ENCODE results near the gene CSMD2.

CSMD2 gene

DNA sequence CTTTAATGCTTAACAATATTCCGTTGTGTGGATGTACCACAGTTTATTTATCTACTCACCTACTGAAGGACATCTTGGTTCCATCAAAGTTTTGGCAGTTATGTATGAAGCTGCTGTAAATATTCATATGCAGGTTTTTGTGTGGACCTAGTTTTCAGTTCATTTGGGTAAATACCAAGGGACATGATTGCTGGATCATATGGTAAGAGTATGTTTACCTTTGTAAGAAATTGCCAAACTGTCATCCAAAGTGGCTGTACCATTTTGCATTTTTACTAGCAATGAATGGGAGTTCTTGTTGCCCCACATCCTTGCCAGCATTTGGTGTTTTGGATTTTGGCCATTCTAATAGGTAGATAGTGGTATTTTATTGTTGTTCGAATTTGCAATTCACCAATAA, 682.6 kb downstream of the CSMD2 start:
- DNase-seq (ENCODE audit: low read depth) = no peak

DNA sequence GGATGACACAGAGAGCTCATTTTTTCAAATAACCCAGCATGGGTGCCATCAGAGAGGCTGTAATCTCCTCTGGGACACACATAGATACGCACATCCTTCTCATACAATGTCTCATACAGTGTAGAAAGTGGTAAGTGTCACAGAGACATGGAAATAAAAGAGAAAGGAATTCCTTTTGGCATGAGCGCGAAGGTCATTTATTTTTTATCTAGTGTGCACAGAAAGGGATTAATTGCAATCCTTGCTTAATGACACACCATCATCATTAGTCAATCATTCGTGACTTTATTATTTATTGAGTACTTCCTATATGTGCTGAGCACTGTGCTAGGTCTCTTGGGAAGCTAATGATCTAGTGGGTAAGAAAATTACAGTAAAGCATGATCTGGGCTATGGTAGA, 687.6 kb downstream of the CSMD2 start:
- DNase-seq (ENCODE audit: low read depth) = no peak

DNA sequence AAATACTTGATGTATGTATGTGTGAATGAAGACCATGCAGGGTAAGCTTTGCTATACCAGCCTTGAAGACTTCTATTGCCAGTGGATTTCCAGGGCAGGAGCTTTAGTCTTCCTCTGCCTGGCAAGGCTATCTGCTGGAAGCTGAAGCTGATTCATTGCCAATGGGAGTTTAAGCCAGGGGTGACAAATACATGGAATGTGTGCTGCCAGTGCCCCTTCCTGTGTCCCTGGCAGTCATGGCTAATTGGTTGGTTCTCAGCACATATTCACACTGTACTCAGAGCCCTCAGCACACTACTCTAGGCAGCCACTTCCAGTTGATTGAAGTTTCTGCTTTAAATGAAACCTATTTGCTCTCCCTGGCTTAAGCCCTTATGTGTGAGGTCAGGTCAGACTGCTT, 691.1 kb downstream of the CSMD2 start:
- no peak for DNase-seq (ENCODE audit: low read depth)

DNA sequence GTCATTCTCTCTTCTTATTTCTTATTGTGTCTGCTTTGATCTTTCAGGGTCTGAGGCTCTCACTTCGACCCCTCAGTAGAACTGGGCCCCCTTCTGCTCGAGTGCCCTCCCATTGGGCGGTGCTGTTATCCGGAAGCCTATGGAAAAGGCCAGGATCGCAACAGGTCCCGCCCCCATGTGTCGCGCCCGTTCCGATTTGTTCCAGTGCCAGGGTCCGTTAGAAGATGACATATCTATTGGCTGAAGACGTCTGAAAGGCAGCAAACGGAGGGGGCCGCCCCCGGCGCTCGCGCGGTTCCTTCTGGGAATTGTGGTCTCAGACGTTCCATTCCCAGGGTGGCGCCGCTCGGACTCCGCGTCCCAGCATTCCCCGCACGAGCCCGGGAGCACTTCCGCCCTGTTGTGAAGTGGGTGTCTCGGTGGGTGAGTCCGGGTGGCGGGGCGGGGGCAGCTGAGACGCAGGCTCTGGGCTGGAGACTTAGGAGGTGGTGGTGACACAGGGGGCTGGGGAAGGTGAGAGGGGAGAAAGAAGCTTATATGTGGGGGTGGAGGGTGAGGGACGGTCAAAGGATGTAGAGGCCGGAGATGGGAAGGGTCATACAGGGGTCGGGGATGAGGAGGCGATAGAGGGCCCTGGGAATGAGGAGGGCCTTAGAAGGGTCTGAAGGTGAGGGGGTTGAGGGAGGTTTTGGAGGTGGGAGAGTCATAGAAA, 692.6 kb downstream of the CSMD2 start, which contains the start of gene ZSCAN20:
TSS of gene ZSCAN20 (plus strand) at position 377 of the 712 bp plus-strand sequence. CDS start 6,644 bp downstream, outside the sequence.
- peak; percentile 95 for DNase-seq (ENCODE audit: low read depth)

DNA sequence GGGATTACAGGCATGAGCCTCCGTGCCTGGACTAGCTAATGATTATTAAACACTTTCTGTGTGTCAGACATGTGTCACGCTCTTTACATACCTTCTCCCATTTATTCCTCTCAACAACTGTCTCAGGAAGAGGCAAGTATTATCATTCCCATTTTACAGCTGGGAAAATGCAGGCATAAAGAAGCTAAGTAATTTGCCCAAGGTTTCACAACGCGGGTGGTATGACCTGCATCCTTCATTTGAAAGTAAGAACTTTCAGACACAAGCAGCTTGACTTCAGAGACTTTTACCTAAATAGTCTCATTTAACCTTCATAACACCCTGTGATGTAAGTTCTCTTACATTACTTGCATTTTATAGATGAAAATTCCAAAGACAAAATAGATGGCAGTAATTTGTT, 693.6 kb downstream of the CSMD2 start:
- DNase-seq (ENCODE audit: low read depth) = no peak

DNA sequence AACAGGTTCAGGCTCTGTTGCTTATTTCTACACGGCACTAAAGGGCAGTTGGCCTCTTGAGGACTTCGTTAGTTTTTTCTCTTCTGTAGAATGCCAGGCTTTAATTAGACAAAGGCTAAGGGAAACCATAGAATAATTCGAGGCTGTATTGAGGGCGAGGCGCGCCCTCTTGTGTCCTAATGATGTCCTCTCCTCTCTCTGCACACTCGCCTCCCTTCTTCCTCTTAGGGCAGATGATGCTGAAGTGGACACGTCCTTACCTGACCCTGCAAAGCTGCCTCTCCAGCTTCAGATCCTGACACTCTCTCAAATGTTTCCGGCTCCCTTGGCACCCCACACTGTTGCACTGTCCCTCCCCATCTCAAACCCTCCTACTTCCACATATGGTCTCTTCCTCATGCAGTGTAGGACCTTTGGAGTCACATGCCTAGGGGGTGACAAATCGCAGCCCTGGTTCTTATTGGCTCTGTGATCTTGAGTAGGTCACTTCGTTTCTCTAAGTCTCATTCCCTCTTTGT, 694.5 kb downstream of the CSMD2 start:
- peak; percentile 71 for DNase-seq (ENCODE audit: low read depth)

DNA sequence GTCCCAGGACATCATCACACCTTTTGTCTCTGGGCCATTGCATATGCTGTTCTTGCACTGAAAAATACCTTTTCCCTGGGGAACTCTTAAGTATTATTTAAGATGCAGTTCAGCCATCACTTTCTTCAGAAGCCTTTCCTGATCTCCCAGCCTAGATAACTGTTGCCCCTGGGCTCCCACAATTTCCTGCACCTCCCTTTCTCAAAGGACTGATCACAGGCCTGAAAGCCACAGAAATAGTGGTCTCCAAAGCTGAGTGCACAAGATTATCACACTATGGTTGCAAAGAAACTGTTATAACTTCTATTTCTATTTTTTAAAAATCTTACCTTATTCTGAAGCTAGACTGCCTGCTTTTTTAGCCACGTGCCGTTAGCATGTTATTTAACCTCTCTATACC, 695.3 kb downstream of the CSMD2 start:
- no peak for DNase-seq (ENCODE audit: low read depth)

DNA sequence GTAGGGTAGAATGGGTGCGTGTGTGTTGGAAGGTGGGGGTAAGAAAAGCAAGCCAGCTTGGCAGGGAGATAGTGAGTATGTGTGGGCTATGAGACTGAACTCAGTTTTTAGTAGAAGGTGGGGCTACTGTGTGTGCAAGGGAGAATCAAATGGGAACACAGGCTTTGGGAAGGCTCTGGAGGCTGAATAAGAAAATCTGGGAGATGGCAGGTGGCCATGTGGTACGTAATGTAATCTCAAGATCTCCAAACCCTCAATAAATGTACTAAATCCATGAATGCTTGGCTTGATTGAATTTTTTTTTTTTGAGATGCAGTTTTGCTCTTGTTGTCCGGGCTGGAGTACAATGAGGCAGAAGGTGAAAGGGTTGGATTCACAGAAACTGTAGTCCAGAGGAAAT, 696.1 kb downstream of the CSMD2 start:
- DNase-seq (ENCODE audit: low read depth) = no peak

DNA sequence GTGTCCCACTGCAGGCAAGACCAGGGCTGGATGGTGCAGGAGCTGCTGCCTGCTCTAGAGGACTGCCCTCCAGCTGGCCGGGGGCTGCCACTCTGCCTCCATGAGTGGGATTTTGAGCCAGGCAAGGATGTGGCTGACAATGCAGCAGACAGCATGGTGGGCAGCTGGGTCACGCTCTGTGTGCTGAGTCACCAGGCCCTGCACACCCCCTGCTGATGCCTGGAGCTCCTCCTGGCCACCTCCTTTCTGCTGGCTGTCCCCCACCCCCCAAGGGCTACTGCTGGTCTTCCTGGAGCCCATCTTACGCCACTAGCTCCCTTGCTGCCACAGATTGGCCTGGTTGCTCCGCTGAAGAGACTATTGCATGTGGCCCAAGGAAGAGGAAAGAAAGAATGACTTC, 696.5 kb downstream of the CSMD2 start:
- no peak for DNase-seq (ENCODE audit: low read depth)

DNA sequence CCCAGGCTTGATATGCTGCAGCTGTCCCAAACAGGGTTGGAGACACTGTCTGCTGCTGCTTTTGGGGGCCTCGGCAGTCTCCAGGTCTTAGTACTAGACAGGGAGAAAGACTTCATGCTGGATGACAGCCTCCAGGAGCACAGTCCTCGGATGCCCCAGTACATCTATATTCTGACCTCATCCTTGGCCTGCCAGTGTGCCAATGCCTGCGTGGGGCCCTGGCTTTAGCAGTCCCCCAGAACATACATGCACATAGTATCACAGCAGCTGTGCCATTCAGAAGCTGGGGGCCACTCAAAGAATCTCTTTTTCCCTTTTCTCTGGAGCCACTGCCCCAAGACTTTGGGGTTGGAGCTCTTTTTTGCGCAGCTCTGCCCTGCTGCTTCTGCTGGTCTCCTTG, 697.0 kb downstream of the CSMD2 start:
- no peak for DNase-seq (ENCODE audit: low read depth)

DNA sequence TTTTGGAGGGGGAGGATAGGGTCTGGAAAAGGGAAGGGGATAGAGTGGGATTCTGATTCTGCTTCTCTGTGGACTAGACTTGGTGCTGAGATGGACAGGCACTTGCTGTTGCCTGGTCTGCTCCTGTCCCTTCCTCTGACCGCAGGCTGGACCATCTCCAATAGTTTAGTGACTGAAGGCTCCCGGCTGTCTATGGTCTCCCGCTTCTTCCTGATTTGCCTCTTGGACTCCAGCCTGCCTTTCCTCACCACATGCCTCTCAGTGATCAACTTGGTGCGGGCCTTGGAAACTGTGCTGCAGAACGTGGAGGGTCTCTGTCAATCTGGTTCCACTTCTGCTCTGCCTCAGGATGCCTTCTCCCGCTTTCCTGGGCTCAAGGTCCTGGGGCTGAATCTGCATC, 698.9 kb downstream of the CSMD2 start:
- no peak for DNase-seq (ENCODE audit: low read depth)

DNA sequence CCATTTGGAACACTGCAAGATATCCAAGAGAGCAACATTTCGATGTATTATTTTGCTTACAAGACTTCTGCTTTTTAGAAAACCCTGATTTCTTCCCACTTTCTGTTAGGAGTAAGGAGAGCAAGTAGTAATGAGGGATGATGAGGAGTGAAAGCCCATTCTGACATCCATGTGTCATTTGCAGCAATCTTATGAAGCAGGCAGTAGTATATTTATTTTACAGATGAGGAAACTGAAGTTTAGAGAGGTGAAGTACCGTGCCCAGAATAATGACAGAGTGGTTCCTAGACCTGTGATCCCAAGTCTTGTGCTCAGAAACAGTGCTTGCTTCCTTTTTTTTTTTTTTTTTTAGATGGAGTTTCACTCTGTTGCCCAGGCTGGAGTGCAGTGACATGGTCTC, 699.7 kb downstream of the CSMD2 start:
- no peak for DNase-seq (ENCODE audit: low read depth)

DNA sequence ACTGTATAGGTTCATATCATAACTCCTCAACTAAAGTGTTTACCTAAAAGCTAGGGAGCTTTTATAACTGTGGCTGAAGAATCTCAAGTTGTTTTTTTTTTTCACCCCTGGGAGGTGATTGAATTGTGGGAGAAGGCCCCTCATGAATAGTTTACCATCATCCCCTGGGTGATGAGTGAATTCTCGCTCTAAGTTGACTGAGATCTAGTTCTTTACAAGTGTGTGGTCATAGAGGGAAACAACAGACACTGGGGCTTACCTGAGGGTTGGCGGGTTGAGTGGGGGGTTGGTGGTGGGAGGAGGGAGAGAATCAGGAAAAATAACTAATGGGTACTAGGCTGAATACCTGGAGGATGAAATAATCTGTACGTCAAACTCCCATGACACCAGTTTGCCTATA, 700.5 kb downstream of the CSMD2 start:
- no peak for DNase-seq (ENCODE audit: low read depth)
